Mesodermal cell (in vitro differentiated cells): Measurements from ENCODE around the gene PTPRG.
"Not testable (repeated sequence)": the region's sequence is repeated elsewhere in the genome, so short reads cannot be mapped to it uniquely, and the experiment has no call there.

ENCODE experiments used
- H3K27ac ChIP-seq: 2 replicates; pipeline ENCODE4 v1.7.0; 2013; ENCODE audit warnings: mild to moderate bottlenecking, low read depth, low read length, moderate library complexity; ENCODE audit not compliant: severe bottlenecking
- H3K36me3 ChIP-seq: 2 replicates; pipeline ENCODE4 v1.7.1; 2013; ENCODE audit warnings: mild to moderate bottlenecking, low read length, moderate library complexity; ENCODE audit not compliant: control insufficient read depth, insufficient read depth
- H3K4me1 ChIP-seq: one replicate; pipeline ENCODE4 v1.7.1; 2013; ENCODE audit warnings: mild to moderate bottlenecking, low read length; ENCODE audit not compliant: insufficient read depth, control insufficient read depth, poor library complexity, severe bottlenecking
- H3K4me3 ChIP-seq: 2 replicates; pipeline ENCODE4 v1.7.0; 2013; ENCODE audit warnings: low read length, control low read depth, mild to moderate bottlenecking; ENCODE audit not compliant: insufficient read depth, poor library complexity, severe bottlenecking; ENCODE audit errors: extremely low read depth
- H3K9me3 ChIP-seq: 2 replicates; pipeline ENCODE4 v1.7.1; 2013; ENCODE audit warnings: mild to moderate bottlenecking, low read length, moderate library complexity; ENCODE audit not compliant: control insufficient read depth
- WGBS, 2 experiments: methylation state at CpG; one replicate each; pipeline ENCODE4 v1.1.5; 2013; ENCODE audit warnings: missing lambda C conversion rate in 2 of 2; ENCODE audit not compliant: insufficient coverage in 2 of 2; 5-methylcytosine and 5-hydroxymethylcytosine counted together

Gene PTPRG

DNA sequence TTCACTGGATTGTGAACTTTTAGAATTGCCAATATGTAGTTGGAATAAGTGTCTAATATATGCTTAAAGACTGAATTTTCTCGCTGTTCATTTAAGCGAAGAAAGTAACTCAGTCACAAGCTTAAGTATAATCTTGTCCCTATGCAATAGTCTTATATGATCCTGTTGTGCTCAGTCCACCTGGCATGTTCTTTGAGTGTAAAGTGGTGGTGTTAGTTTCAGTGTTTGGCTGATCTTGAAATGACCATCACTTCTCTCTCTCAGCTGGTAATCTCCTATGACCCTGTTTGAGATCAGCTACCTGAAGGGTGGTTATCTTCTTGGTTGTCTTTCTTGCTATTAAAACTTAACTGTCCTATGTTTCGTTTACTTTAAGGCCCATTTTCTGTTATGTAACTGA lies 197.5 kb downstream of the PTPRG start:
- Histone ChIP-seq H3K27ac (no peak overlapping the region), H3K36me3 (peaks cover 17% of the 10 kb centered on the region), H3K9me3 (no peaks in the 10 kb centered on the region), H3K4me3 (no peak overlapping the region), H3K4me1 (no peaks in the 10 kb centered on the region)
- no CpG with 5 or more reads among the region's 3 CpGs for WGBS, 2 experiments

DNA sequence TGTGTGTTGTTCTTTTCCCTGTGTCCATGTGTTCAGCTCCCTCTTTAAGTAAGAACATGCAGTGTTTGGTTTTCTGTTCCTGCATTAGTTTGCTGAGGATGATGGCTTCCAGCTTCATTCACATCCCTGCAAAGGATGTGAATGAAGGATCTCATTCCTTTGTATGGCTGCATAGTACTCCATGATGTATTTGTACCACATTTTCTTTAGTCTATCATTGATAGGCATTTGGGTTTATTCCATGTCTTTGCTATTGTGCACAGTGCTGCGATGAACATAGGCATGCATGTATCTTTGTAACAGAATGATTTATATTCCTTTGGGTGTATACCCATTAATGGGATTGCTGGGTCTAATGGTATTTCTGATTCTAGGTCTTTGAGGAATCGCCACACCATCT lies 199.4 kb downstream of the PTPRG start:
- not testable (repeated sequence) for H3K4me3 ChIP-seq, H3K9me3 ChIP-seq, H3K4me1 ChIP-seq, H3K27ac ChIP-seq, H3K36me3 ChIP-seq
- WGBS, 2 experiments = 80 to 100% methylated on average over 1 to 2 of the region's 2 CpGs

DNA sequence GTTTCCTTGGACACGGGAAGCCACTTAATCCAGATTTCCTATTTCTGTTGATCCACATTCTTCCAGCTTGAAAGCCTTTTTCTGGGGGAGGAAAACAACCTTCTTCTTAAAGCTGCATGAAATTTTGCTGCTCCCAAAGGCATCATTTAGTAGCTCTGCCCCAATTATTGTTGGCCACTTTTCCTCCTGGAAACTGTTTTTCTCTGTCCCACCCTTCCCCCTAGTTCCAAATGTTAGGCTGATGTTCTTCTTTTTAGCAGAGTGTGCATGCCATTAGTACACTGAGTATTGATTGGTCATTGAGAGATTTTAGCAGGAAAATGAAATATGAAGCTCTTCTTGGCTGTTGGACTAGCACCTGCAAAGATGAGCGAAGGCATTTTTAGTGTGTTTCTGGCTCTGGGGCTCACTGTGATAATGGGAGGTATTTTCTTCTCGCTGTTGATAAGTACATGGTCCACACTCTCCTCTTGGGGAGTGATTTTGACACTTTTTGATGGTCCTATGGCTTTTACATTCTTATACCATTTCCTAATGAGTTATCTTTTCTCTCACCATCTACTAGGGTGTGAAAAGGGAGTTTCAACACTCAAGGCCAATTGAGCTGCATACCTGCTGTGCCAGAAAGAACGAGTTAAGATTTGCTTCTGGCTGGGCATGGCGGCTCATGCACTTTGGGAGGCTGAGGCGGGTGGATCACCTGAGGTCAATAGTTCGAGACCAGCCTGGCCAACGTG lies 200.5 kb downstream of the PTPRG start:
- no peak overlapping the region for H3K4me3 ChIP-seq
- H3K27ac ChIP-seq = no peak overlapping the region
- H3K4me1 ChIP-seq = no peaks in the 10 kb centered on the region
- H3K36me3 ChIP-seq = peaks cover 6% of the 10 kb centered on the region
- H3K9me3 ChIP-seq = no peaks in the 10 kb centered on the region
- 89 to 91% methylated on average over 4 to 6 of the region's 8 CpGs for WGBS, 2 experiments

DNA sequence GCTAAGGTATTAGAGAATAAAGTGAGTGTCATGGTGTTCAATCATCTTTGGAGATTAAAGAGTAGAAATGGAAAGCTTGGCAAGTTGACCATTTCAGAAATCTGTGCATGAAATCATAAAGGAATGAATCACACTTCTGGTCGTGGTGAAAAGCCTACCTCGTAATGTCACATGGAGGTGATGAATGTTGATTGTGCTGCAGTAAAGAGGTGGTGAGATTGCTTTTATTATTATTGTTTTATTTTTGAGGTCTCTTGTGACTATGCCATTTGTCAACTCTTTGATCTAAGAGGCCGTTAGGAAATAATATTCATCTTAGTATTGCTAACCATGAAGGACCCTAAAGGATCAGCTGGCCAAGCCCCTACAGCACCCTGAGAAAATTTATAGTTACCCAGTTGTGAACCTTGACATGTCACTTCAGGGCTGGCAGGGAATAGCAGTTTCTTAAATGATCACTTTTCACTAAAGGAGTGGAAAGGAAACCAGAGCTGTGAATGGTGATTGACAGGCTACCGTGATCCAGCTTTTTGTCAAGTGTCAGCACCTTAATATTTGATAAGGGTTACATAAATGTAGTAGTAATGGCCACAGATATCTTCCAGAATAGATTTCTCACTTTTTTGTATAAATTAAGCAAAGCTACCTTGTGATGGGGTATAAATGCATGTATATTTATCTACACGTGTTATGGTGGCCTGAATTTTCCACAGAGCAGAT lies 203.9 kb downstream of the PTPRG start:
- Histone ChIP-seq H3K27ac (no peak overlapping the region), H3K9me3 (no peaks in the 10 kb centered on the region), H3K4me1 (no peaks in the 10 kb centered on the region), H3K36me3 (peaks cover 6% of the 10 kb centered on the region), H3K4me3 (no peak overlapping the region)
- 81 to 84% methylated on average over 2 to 3 of the region's 5 CpGs for WGBS, 2 experiments

DNA sequence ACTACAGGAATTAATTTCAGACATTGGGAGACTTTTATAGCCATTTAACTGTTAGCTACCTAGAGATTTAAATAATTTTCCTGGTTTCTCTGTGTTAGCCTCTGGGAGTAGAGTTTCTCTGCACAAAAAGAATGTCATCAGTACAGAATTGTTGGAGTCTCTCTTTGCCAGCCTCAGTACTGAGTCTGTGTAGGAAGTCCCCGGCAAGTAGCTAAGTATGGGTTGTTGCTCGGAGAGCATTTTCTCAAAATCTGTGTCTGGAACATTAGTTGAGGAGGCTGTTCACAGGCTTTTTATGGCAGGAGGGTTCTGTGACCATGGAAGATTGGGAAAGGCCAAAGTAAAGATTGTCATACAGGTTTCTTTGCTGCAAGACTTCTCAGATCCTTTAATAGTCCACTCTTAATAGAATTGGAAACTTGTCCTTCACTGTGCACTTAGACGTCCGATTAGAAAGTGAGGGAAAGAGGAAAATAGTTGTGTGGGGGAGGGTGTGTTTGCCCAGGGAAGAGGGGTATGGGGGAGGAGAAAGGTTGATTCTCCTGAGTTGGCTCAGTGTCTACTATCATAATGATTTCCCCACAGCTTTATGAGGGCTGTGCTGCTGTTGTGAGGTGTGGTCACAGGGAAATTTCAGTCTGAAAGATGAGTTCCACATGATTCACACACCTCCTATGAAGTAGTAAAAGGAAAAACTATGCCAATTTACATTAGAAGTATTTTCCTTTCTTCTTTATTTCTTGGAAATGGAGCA lies 207.1 kb downstream of the PTPRG start:
- H3K36me3 ChIP-seq = no peaks in the 10 kb centered on the region
- H3K4me1 ChIP-seq = peaks cover 3% of the 10 kb centered on the region
- H3K9me3 ChIP-seq = no peaks in the 10 kb centered on the region
- 89 to 100% methylated on average over 2 of the region's 4 CpGs for WGBS, 2 experiments
- H3K27ac ChIP-seq = no peak overlapping the region
- H3K4me3 ChIP-seq = no peak overlapping the region

- Histone ChIP-seq H3K27ac (no peak overlapping the region), H3K36me3 (no peaks in the 10 kb centered on the region), H3K4me1 (peaks cover 3% of the 10 kb centered on the region), H3K9me3 (no peaks in the 10 kb centered on the region), H3K4me3 (no peak overlapping the region)
- 89 to 94% methylated on average over 4 to 5 of the region's 7 CpGs for WGBS, 2 experiments
These were observed 208.1 kb downstream of the PTPRG start for GRCh38 chr3:61769266-61769990.

DNA sequence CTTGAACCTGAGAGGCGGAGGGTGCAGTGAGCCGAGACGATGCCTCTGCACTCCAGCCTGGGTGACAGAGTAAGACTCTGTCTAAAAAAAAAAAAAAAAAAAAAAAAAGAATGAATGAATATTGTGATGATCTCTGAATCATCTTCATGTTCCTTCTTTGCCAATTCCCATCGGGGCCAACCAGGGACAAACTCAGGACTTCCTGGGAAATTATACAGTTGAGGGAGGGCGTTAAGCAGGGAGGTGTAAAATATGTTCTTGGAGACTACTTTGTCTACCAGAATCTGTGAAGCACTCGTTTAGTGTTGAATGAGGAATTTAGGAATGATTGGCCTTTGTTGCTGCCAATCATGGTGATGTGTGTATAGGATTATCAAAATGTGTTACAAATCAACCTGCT lies 210.6 kb downstream of the PTPRG start:
- Histone ChIP-seq H3K4me1 (peaks cover 3% of the 10 kb centered on the region), H3K4me3 (no peak overlapping the region), H3K27ac (no peak overlapping the region), H3K9me3 (no peaks in the 10 kb centered on the region), H3K36me3 (no peaks in the 10 kb centered on the region)
- WGBS, 2 experiments = 91 to 96% methylated on average over 3 to 4 of the region's 6 CpGs

GRCh38 chr3:61772456-61772855 lies 211.1 kb downstream of the PTPRG start:
- Histone ChIP-seq H3K4me1 (peaks cover 3% of the 10 kb centered on the region), H3K27ac (no peak overlapping the region), H3K4me3 (no peak overlapping the region), H3K36me3 (no peaks in the 10 kb centered on the region), H3K9me3 (no peaks in the 10 kb centered on the region)
- no CpG with 5 or more reads among the region's 1 CpG for WGBS, 2 experiments

- H3K36me3 ChIP-seq = no peaks in the 10 kb centered on the region
- H3K4me3 ChIP-seq = no peak overlapping the region
- H3K27ac ChIP-seq = no peak overlapping the region
- WGBS, 2 experiments = 93% methylated on average over 3 of the region's 7 CpGs; no CpG with 5 or more reads in 1 of the 2 experiments
- H3K9me3 ChIP-seq = no peaks in the 10 kb centered on the region
- peaks cover 3% of the 10 kb centered on the region for H3K4me1 ChIP-seq
These were observed 213.0 kb downstream of the PTPRG start for GRCh38 chr3:61774279-61774890.

- 89 to 100% methylated on average over 1 of the region's 5 CpGs for WGBS, 2 experiments
- peaks cover 8% of the 10 kb centered on the region for H3K4me1 ChIP-seq
- H3K27ac ChIP-seq = no peak overlapping the region
These were observed 215.0 kb downstream of the PTPRG start for GRCh38 chr3:61776390-61776789.

More at GRCh38 chr3:61776390-61776789, 215.0 kb downstream of the PTPRG start:
- H3K36me3 ChIP-seq = no peaks in the 10 kb centered on the region
- H3K4me3 ChIP-seq = no peak overlapping the region
- no peaks in the 10 kb centered on the region for H3K9me3 ChIP-seq
